K562 (cell line): ENCODE measurements around the gene TOPORS. TPM values are rescaled to one million over a fixed set of nuclear protein-coding genes. Genes with fewer than 3 reads are reported as not detected.

Experiments used
- ATAC-seq: fragments of 200-7000 bp; cut with Tn5 transposase; 3 replicates; pipeline ENCODE4 v1.9.1; 2020; ENCODE audit warnings: moderate library complexity
- BruUV-seq: library from RNA; stranded (reverse); fragments of 400-500 nt; replicated peaks from 2 replicates; lab custom pipeline; 2021; lab: Mats Ljungman, UMichigan
- CTCF ChIA-PET: fragments of 300-600 bp; formaldehyde crosslinking; extraction: SDS; loops from one replicate; lab custom pipeline; 2021; ENCODE audit warnings: low intra/inter-chr PET ratio; lab: Yijun Ruan, JAX
- POLR2A ChIA-PET: fragments of 300-600, 350-650 bp; sonication (Branson Sonifier 250); formaldehyde crosslinking; extraction: SDS; loops from one replicate; lab custom pipeline; 2021; ENCODE audit warnings: antibody characterized with exemption, inconsistent platforms; lab: Yijun Ruan, JAX
- DNase-seq, 4 experiments: peaks; one replicate each; pipeline versions ENCODE4 v3.0.0 to v3.0.0-alpha.2; 2011 to 2018; ENCODE audit warnings: low spot score in 3 of 4, mixed read lengths in 3 of 4; ENCODE audit errors: extremely low read depth in 1 of 4
- FAIRE-seq: peaks from 2 replicates; lab custom pipeline; 2011; peaks lifted over from hg19 to GRCh38; lab: Jason Lieb, UNC
- H2AFZ ChIP-seq: 2 replicates; pipeline ENCODE4 v1.6.0; 2011; ENCODE audit warnings: low read depth, low read length, control low read depth, inconsistent platforms
- H3K27ac ChIP-seq: fragments of 200-600 bp; 3 replicates; pipeline ENCODE4 v1.8.0; 2011; ENCODE audit warnings: low read depth, mild to moderate bottlenecking, control low read depth, inconsistent platforms, low read length, moderate library complexity, mixed read lengths; ENCODE audit errors: extremely low read depth
- H3K27me3 ChIP-seq, 2 experiments: fragments of 300-600 bp in 1 of 2; 2 replicates in 1 of 2; 3 replicates in 1 of 2; pipeline versions ENCODE4 v1.6.0 to v1.8.0; 2011; ENCODE audit warnings: inconsistent platforms in 2 of 2, low read length in 2 of 2, mild to moderate bottlenecking in 1 of 2, mixed read lengths in 1 of 2, moderate library complexity in 1 of 2; ENCODE audit not compliant: control insufficient read depth in 2 of 2, insufficient read depth in 2 of 2
- H3K36me3 ChIP-seq: fragments of 300-600 bp; 3 replicates; pipeline ENCODE4 v1.8.0; 2011; ENCODE audit warnings: mild to moderate bottlenecking, low read length, inconsistent platforms; ENCODE audit not compliant: control insufficient read depth, insufficient read depth
- H3K4me1 ChIP-seq, 2 experiments: fragments of 200-600 bp in 1 of 2; replicated peaks in 1 of 2; 2 replicates in 1 of 2; 3 replicates in 1 of 2; pipeline versions ENCODE4 v1.5.1 to v1.8.0; 2011; ENCODE audit warnings: inconsistent platforms in 2 of 2, low read length in 2 of 2, mild to moderate bottlenecking in 1 of 2, mixed read lengths in 1 of 2, moderate library complexity in 1 of 2; ENCODE audit not compliant: control insufficient read depth in 2 of 2, insufficient read depth in 2 of 2
- H3K4me2 ChIP-seq: 2 replicates; pipeline ENCODE4 v1.6.1; 2011; ENCODE audit warnings: low read length, control low read depth, inconsistent platforms, mixed read lengths; ENCODE audit not compliant: insufficient read depth
- H3K4me3 ChIP-seq: fragments of 200-600 bp; sonication (generic), shearing (Covaris generic); 2 replicates; pipeline ENCODE4 v1.5.1; 2016; ENCODE audit warnings: control low read depth, inconsistent platforms
- H3K79me2 ChIP-seq: fragments of 200-600 bp; 3 replicates; pipeline ENCODE4 v1.8.0; 2011; ENCODE audit warnings: low read length, inconsistent platforms; ENCODE audit not compliant: control insufficient read depth, insufficient read depth
- H3K9ac ChIP-seq, 2 experiments: 2 replicates each; pipeline versions ENCODE4 v1.6.0 to v1.6.1; 2011; ENCODE audit warnings: low read depth in 2 of 2, low read length in 2 of 2, control low read depth in 1 of 2, inconsistent platforms in 1 of 2, mild to moderate bottlenecking in 1 of 2, mixed read lengths in 1 of 2; ENCODE audit not compliant: insufficient read depth in 1 of 2
- H3K9me1 ChIP-seq: one replicate; pipeline ENCODE4 v1.6.0; 2011; ENCODE audit warnings: inconsistent platforms, mild to moderate bottlenecking, low read length, moderate library complexity; ENCODE audit not compliant: control insufficient read depth, insufficient read depth
- H3K9me3 ChIP-seq: replicated peaks from 2 replicates; pipeline ENCODE4 v1.5.1; 2011; ENCODE audit warnings: low read depth, low read length, inconsistent platforms; ENCODE audit not compliant: control insufficient read depth, insufficient read depth
- H4K20me1 ChIP-seq: replicated peaks from 2 replicates; pipeline ENCODE4 v1.6.1; 2011; ENCODE audit warnings: low read length, inconsistent platforms, mixed read lengths; ENCODE audit not compliant: control insufficient read depth, insufficient read depth
- DMBX1 ChIP-seq: fragments of 250-450 bp; sonication (Bioruptor Pico); IDR thresholded peaks from 2 replicates; pipeline ENCODE4 v1.8.0; 2022; ENCODE audit warnings: inconsistent platforms, mild to moderate bottlenecking, moderate library complexity, borderline replicate concordance
- IRF9 ChIP-seq: fragments of 450-650 bp; IDR thresholded peaks from 2 replicates; pipeline ENCODE4 v1.6.1; 2016; ENCODE audit warnings: missing biosample characterization, missing genetic modification characterization
- KLF6 ChIP-seq: fragments of 250-450 bp; sonication (Bioruptor Pico); IDR thresholded peaks from 2 replicates; pipeline ENCODE4 v1.4.0; 2020; ENCODE audit warnings: mild to moderate bottlenecking, moderate library complexity, borderline replicate concordance
- NFRKB ChIP-seq: fragments of 450-650 bp; IDR thresholded peaks from 2 replicates; pipeline ENCODE4 v1.6.1; 2016; ENCODE audit warnings: low read depth
- SMARCA4 ChIP-seq: fragments of 450-650 bp; IDR thresholded peaks from 2 replicates; pipeline ENCODE4 v1.6.1; 2016
- TAF1 ChIP-seq: IDR thresholded peaks from 2 replicates; pipeline ENCODE4 v1.6.1; 2011; ENCODE audit warnings: mild to moderate bottlenecking, low read length, moderate library complexity; ENCODE audit not compliant: insufficient read depth, control insufficient read depth, severe bottlenecking; ENCODE audit errors: extremely low read depth
- ZNF764 ChIP-seq: fragments of 250-450 bp; sonication (Bioruptor Pico); IDR thresholded peaks from 2 replicates; pipeline ENCODE4 v1.4.0; 2020; ENCODE audit warnings: low read depth, mild to moderate bottlenecking, moderate library complexity
- WGBS: fragments of 100-300 bp; shearing (Covaris generic); methylation state at CpG from one replicate; pipeline ENCODE4 v1.1.6; 2016; ENCODE audit warnings: low coverage, mixed read lengths; ENCODE audit not compliant: insufficient coverage; ENCODE audit errors: missing lambda C conversion rate; 5-methylcytosine and 5-hydroxymethylcytosine counted together
- in situ Hi-C: fragments of 300-500 bp; cut with MboI; formaldehyde crosslinking; loops from 4 replicates; pipeline ENCODE4 v1.15.0; 2018; ENCODE audit warnings: inconsistent platforms, mixed read lengths
- intact Hi-C: fragments of 100-400 bp; cut with micrococcal nuclease; formaldehyde crosslinking; loops from 2 replicates; pipeline ENCODE4 v1.14.2; 2022
- polyA plus RNA-seq, 8 experiments: library from polyadenylated mRNA; depleted of rRNA in 4 of 8; stranded (reverse) in 5 of 8; unstranded in 3 of 8; fragments of >200 nt; fragmentation: Nextera tagmentation in 2 of 8; fragmentation: Illumina TruSeq in 1 of 8; extraction: Ambion mirVana in 2 of 8; extraction: Trizol in 1 of 8; gene quantifications; 2 replicates each; pipeline versions ENCODE4 v1.2.1 to v1.2.3, GENCODE V29; 2011 to 2014; ENCODE audit warnings: inconsistent platforms in 1 of 8, missing spikeins in 1 of 8
- total RNA-seq, 7 experiments: library from RNA; depleted of rRNA in 6 of 7; stranded (reverse); fragments of >200 nt in 6 of 7; fragmentation: Illumina TruSeq in 2 of 7; extraction: Trizol in 2 of 7; gene quantifications; 2 replicates each; pipeline versions ENCODE4 v1.2.1 to v1.2.3, GENCODE V29; 2011 to 2021; ENCODE audit warnings: low replicate concordance in 1 of 7

Gene TOPORS
- total and polyA plus RNA-seq, 9 of the 15 experiments (the other 6 are each of a cell fraction or from before 2014, with no cell fraction given), result 4.3 to 19.6 (median 9.9) TPM

DNA sequence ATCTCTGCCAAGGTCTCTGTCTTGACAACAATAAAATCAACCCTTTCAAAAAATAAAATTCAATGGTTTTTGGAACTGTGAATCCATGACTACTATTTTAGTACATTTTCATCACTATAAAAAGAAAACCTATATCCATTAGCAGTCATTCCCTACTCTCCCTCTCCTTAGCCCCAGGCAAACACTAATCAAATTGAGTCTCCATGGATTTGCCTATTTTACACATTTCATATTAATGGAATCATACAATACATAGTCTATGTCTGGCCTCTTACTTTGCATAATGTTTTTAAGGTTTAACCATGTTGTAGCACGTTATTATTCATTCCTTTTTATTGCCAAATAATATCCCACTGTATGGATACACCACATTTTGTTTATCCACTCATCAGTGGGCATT is 50.5 kb downstream of the TOPORS start (continued):
- TF ChIP-seq IRF9 (tag) (no peak), ZNF764 (CRISPR knock-in tag) (no peak), TAF1 (no peak), KLF6 (CRISPR knock-in tag) (no peak)

- Histone ChIP-seq H3K9me3 (no peaks in the 10 kb centered on the region), H3K9me1 (no peaks in the 10 kb centered on the region), H2AFZ (no peak overlapping the region), H3K9ac (no peak overlapping the region), H3K27me3 (no peaks in the 10 kb centered on the region), H3K79me2 (no peaks in the 10 kb centered on the region), H3K27ac (no peak overlapping the region), H4K20me1 (no peaks in the 10 kb centered on the region), H3K4me3 (no peak overlapping the region), H3K4me1 (no peaks in the 10 kb centered on the region), H3K36me3 (no peaks in the 10 kb centered on the region), H3K4me2 (no peak overlapping the region)
- BruUV-seq, result no TSS peak
- ChIA-PET POLR2A (no interaction called here), CTCF (no interaction called here)
- TF ChIP-seq DMBX1 (CRISPR knock-in tag) (no peak), NFRKB (no peak), SMARCA4 (no peak)
- no peak for DNase-seq
- no peak for FAIRE-seq
- intact Hi-C loops (no loop called here), in situ Hi-C loops (no loop called here)
- 0% methylated on average over 2 of the region's 2 CpGs for WGBS
- ATAC-seq, result no peak
Measured at GRCh38 chr9:32500768-32501167, 51.6 kb downstream of the TOPORS start.
